ENCODE results near the gene DNAJC16.
"Not testable (repeated sequence)": the region's sequence is repeated elsewhere in the genome, so short reads cannot be mapped to it uniquely, and the experiment has no call there.

DNAJC16 gene

GRCh38 chr1:15489052-15489736, 37.5 kb upstream of the DNAJC16 start:
- Histone ChIP-seq H3K79me2 (ENCODE audit: control insufficient read depth, insufficient read depth, low read length) (no peaks in the 10 kb centered on the region), H2AK5ac (ENCODE audit: low read length) (no peak overlapping the region), H4K8ac (ENCODE audit: low read depth, low read length) (no peak overlapping the region), H3K4ac (ENCODE audit: low read depth, low read length) (no peak overlapping the region), H3K27ac (ENCODE audit: low read depth, low read length) (no peak overlapping the region), H3K4me2 (ENCODE audit: low read length) (no peak overlapping the region), H2BK15ac (replicated peaks; ENCODE audit: low read depth) (no peak overlapping the region), H2BK120ac (ENCODE audit: low read depth, low read length) (no peak overlapping the region), H3K27me3 (ENCODE audit: insufficient read depth, low read length, poor library complexity) (no peaks in the 10 kb centered on the region), H3K9ac (ENCODE audit: low read length) (no peak overlapping the region), H3K18ac (ENCODE audit: low read length) (no peak overlapping the region), H3K56ac (ENCODE audit: low read length) (no peak overlapping the region), H3K36me3 (ENCODE audit: control insufficient read depth, insufficient read depth, low read length) (peaks cover 2% of the 10 kb centered on the region), H3K4me1 (ENCODE audit: control insufficient read depth, low read depth, low read length) (no peaks in the 10 kb centered on the region), H4K5ac (ENCODE audit: low read length) (no peak overlapping the region), H3K23ac (ENCODE audit: low read length) (no peak overlapping the region), H3K4me3 (ENCODE audit: low read length) (no peak overlapping the region), H2BK5ac (ENCODE audit: low read length) (no peak overlapping the region), H3K79me1 (ENCODE audit: low read length) (no peaks in the 10 kb centered on the region)
- no CpG with 5 or more reads among the region's 13 CpGs for WGBS (ENCODE audit: extremely low coverage, insufficient coverage, low lambda C conversion rate)
- no peak for DNase-seq

- H2AK5ac ChIP-seq (ENCODE audit: low read length); DNase-seq; H3K56ac ChIP-seq (ENCODE audit: low read length); H3K27me3 ChIP-seq (ENCODE audit: insufficient read depth, low read length, poor library complexity); H3K4me1 ChIP-seq (ENCODE audit: control insufficient read depth, low read depth, low read length); H3K27ac ChIP-seq (ENCODE audit: low read depth, low read length); H3K18ac ChIP-seq (ENCODE audit: low read length); H3K4me3 ChIP-seq (ENCODE audit: low read length); H2BK120ac ChIP-seq (ENCODE audit: low read depth, low read length); H3K4ac ChIP-seq (ENCODE audit: low read depth, low read length); H3K23ac ChIP-seq (ENCODE audit: low read length); H3K9ac ChIP-seq (ENCODE audit: low read length); H3K79me1 ChIP-seq (ENCODE audit: low read length); H3K36me3 ChIP-seq (ENCODE audit: control insufficient read depth, insufficient read depth, low read length); H2BK15ac ChIP-seq (replicated peaks; ENCODE audit: low read depth); H3K4me2 ChIP-seq (ENCODE audit: low read length); H2BK5ac ChIP-seq (ENCODE audit: low read length); H4K5ac ChIP-seq (ENCODE audit: low read length); H4K8ac ChIP-seq (ENCODE audit: low read depth, low read length); H3K79me2 ChIP-seq (ENCODE audit: control insufficient read depth, insufficient read depth, low read length): not testable (repeated sequence)
- no CpG with 5 or more reads among the region's 4 CpGs for WGBS (ENCODE audit: extremely low coverage, insufficient coverage, low lambda C conversion rate)
Measured at GRCh38 chr1:15491010-15491409, 35.6 kb upstream of the DNAJC16 start.

- H3K27ac ChIP-seq (ENCODE audit: low read depth, low read length) = no peak overlapping the region
- H3K79me2 ChIP-seq (ENCODE audit: control insufficient read depth, insufficient read depth, low read length) = no peaks in the 10 kb centered on the region
- H2BK5ac ChIP-seq (ENCODE audit: low read length) = no peak overlapping the region
- no peak overlapping the region for H2AK5ac ChIP-seq (ENCODE audit: low read length)
- H3K9ac ChIP-seq (ENCODE audit: low read length) = no peak overlapping the region
- H3K36me3 ChIP-seq (ENCODE audit: control insufficient read depth, insufficient read depth, low read length) = peaks cover 2% of the 10 kb centered on the region
- H4K5ac ChIP-seq (ENCODE audit: low read length) = no peak overlapping the region
- H2BK15ac ChIP-seq (replicated peaks; ENCODE audit: low read depth) = no peak overlapping the region
- no peak overlapping the region for H3K56ac ChIP-seq (ENCODE audit: low read length)
- no peak for DNase-seq
- no peak overlapping the region for H3K4me3 ChIP-seq (ENCODE audit: low read length)
- no peak overlapping the region for H2BK120ac ChIP-seq (ENCODE audit: low read depth, low read length)
- no peak overlapping the region for H3K18ac ChIP-seq (ENCODE audit: low read length)
- no peaks in the 10 kb centered on the region for H3K27me3 ChIP-seq (ENCODE audit: insufficient read depth, low read length, poor library complexity)
- peaks cover 3% of the 10 kb centered on the region for H3K4me1 ChIP-seq (ENCODE audit: control insufficient read depth, low read depth, low read length)
- H3K4ac ChIP-seq (ENCODE audit: low read depth, low read length) = no peak overlapping the region
- WGBS (ENCODE audit: extremely low coverage, insufficient coverage, low lambda C conversion rate) = no CpG with 5 or more reads among the region's 5 CpGs
- H3K23ac ChIP-seq (ENCODE audit: low read length) = no peak overlapping the region
- H3K79me1 ChIP-seq (ENCODE audit: low read length) = no peaks in the 10 kb centered on the region
- no peak overlapping the region for H3K4me2 ChIP-seq (ENCODE audit: low read length)
- H4K8ac ChIP-seq (ENCODE audit: low read depth, low read length) = no peak overlapping the region
Measured at GRCh38 chr1:15492596-15492995, 34.1 kb upstream of the DNAJC16 start.

- no peak overlapping the region for H3K56ac ChIP-seq (ENCODE audit: low read length)
- H3K27ac ChIP-seq (ENCODE audit: low read depth, low read length) = no peak overlapping the region
- no peak overlapping the region for H2BK15ac ChIP-seq (replicated peaks; ENCODE audit: low read depth)
- no peak overlapping the region for H2AK5ac ChIP-seq (ENCODE audit: low read length)
- no peak overlapping the region for H3K18ac ChIP-seq (ENCODE audit: low read length)
- no peak overlapping the region for H3K4me3 ChIP-seq (ENCODE audit: low read length)
- peaks cover 2% of the 10 kb centered on the region for H3K36me3 ChIP-seq (ENCODE audit: control insufficient read depth, insufficient read depth, low read length)
- H3K27me3 ChIP-seq (ENCODE audit: insufficient read depth, low read length, poor library complexity) = no peaks in the 10 kb centered on the region
- H3K4me2 ChIP-seq (ENCODE audit: low read length) = no peak overlapping the region
- WGBS (ENCODE audit: extremely low coverage, insufficient coverage, low lambda C conversion rate) = no CpG with 5 or more reads among the region's 9 CpGs
- no peak overlapping the region for H2BK120ac ChIP-seq (ENCODE audit: low read depth, low read length)
- H3K79me1 ChIP-seq (ENCODE audit: low read length) = no peaks in the 10 kb centered on the region
- H3K9ac ChIP-seq (ENCODE audit: low read length) = no peak overlapping the region
- H2BK5ac ChIP-seq (ENCODE audit: low read length) = no peak overlapping the region
- DNase-seq = no peak
- H3K23ac ChIP-seq (ENCODE audit: low read length) = no peak overlapping the region
- H3K4me1 ChIP-seq (ENCODE audit: control insufficient read depth, low read depth, low read length) = peaks cover 3% of the 10 kb centered on the region
- no peak overlapping the region for H4K8ac ChIP-seq (ENCODE audit: low read depth, low read length)
- no peak overlapping the region for H4K5ac ChIP-seq (ENCODE audit: low read length)
- H3K4ac ChIP-seq (ENCODE audit: low read depth, low read length) = no peak overlapping the region
- H3K79me2 ChIP-seq (ENCODE audit: control insufficient read depth, insufficient read depth, low read length) = no peaks in the 10 kb centered on the region
Measured at GRCh38 chr1:15493869-15494390, 32.7 kb upstream of the DNAJC16 start.

GRCh38 chr1:15500184-15501178, 26.2 kb upstream of the DNAJC16 start:
- DNase-seq = no peak
- Histone ChIP-seq H2BK15ac (replicated peaks; ENCODE audit: low read depth) (no peak overlapping the region), H3K27ac (ENCODE audit: low read depth, low read length) (no peak overlapping the region)

More at GRCh38 chr1:15500184-15501178, 26.2 kb upstream of the DNAJC16 start:
- no peaks in the 10 kb centered on the region for H3K27me3 ChIP-seq (ENCODE audit: insufficient read depth, low read length, poor library complexity)
- H3K4me3 ChIP-seq (ENCODE audit: low read length) = no peak overlapping the region
- H3K56ac ChIP-seq (ENCODE audit: low read length) = no peak overlapping the region
- H4K5ac ChIP-seq (ENCODE audit: low read length) = no peak overlapping the region
- no peak overlapping the region for H3K23ac ChIP-seq (ENCODE audit: low read length)
- no peaks in the 10 kb centered on the region for H3K79me2 ChIP-seq (ENCODE audit: control insufficient read depth, insufficient read depth, low read length)
- no peak overlapping the region for H2BK5ac ChIP-seq (ENCODE audit: low read length)
- H3K36me3 ChIP-seq (ENCODE audit: control insufficient read depth, insufficient read depth, low read length) = no peaks in the 10 kb centered on the region
- WGBS (ENCODE audit: extremely low coverage, insufficient coverage, low lambda C conversion rate) = no CpG with 5 or more reads among the region's 19 CpGs
- H3K4me1 ChIP-seq (ENCODE audit: control insufficient read depth, low read depth, low read length) = peaks cover 3% of the 10 kb centered on the region
- H3K79me1 ChIP-seq (ENCODE audit: low read length) = no peaks in the 10 kb centered on the region
- no peak overlapping the region for H3K9ac ChIP-seq (ENCODE audit: low read length)
- no peak overlapping the region for H2AK5ac ChIP-seq (ENCODE audit: low read length)
- H2BK120ac ChIP-seq (ENCODE audit: low read depth, low read length) = no peak overlapping the region
- H3K18ac ChIP-seq (ENCODE audit: low read length) = no peak overlapping the region
- no peak overlapping the region for H4K8ac ChIP-seq (ENCODE audit: low read depth, low read length)
- H3K4ac ChIP-seq (ENCODE audit: low read depth, low read length) = no peak overlapping the region
- H3K4me2 ChIP-seq (ENCODE audit: low read length) = no peak overlapping the region
